NCI-H2029 (cell line): Measurements from ENCODE around the gene SLC26A3.
"Not testable (repeated sequence)": the region's sequence is repeated elsewhere in the genome, so short reads cannot be mapped to it uniquely, and the experiment has no call there.

Source experiments
- DNase-seq: peaks from one replicate; lab custom pipeline; 2025; lab: John Stamatoyannopoulos, UW

Gene SLC26A3

DNA sequence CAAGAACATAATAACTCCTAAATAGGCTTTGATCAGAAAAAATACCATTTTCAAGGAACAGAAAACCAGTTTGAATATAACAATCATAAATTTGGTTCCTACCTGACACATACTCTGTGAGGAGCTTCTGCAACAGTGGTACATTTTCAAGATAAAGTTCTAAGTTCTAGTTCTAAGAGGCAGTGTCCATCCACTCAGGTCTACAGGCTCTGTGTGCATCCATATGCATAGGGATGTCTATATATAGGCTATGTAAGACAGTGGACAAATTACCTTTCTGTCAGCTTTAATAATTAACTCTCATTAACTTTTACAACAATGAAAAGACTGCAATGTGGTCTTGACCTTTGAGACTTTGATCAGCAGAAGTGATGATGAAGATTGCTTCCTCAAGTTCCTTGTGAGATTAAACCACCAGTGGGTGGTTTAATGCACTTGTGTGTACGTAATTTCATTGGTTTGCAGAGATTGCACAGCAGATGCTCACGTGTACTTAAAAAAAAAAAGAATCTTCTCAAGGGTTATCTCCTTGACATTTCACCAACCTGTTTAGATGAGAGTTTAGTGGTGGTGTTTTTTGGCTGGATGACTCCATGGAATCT lies at the start of gene SLC26A3:
Gene SLC26A3, minus strand, starts transcription at position 215 of the 602 bp plus-strand sequence. CDS start 8,714 bp downstream, outside the sequence.
- DNase-seq = no peak

DNA sequence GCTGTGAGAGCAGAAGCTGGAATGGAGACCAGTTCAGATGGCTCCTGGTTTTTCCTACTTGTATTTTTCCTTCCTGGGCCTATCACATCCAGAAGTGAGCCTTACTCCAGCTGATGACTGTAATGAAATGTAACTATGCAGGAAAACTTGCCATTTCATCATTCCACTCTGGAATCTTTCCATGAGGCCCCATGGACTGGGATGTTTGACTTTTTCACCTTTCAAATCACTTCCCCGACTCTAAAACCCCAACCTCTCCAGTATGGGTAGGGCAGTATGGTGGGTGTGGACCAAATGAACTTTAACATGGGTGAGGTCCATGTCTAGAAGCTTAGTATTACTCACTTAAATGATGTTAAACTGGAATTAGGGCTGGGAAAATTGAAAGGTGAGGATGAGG lies 47.6 kb upstream of the SLC26A3 start:
- DNase-seq = no peak

DNA sequence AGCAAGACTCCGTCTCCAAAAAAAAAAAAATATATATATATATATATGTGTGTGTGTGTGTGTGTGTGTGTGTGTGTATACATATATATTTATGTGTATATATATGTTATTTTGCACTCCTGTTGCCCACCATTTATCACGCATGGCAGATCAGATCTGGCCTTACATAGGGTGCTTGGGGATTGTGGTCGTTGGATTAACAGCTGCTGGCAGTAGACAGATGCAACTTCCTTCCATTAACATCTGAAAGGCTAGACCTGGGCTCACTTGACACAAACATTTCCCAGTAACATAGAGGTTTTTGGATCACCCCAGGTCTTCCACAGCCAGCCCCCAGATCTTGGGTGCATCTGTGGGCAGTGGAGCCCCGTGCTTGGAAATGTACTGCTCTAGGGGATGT lies 47.2 kb upstream of the SLC26A3 start:
- DNase-seq = no peak

DNA sequence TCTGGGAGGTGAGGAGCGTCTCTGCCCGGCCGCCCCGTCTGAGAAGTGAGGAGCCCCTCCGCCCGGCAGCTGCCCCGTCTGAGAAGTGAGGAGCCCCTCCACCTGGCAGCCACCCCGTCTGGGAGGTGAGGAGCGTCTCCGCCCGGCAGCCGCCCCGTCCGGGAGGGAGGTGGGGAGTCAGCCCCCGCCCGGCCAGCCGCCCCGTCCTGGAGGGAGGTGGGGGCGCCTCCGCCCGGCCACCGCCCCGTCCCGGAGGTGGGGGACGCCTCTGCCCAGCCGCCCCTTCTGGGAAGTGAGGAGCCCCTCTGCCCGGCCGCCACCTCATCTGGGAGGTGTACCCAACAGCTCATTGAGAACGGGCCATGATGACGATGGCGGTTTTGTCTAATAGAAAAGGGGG lies 45.2 kb upstream of the SLC26A3 start:
- DNase-seq = not testable (repeated sequence)

DNA sequence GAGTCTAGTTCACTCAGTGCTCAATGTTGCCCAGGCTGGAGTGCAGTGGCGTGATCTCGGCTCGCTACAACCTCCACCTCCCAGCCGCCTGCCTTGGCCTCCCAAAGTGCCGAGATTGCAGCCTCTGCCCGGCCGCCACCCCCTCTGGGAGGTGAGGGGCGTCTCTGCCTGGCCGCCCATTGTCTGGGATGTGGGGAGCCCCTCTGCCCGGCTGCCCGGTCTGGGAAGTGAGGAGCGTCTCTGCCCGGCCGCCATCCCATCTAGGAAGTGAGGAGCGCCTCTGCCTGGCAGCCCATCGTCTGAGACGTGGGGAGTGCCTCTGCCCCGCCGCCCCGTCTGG lies 44.8 kb upstream of the SLC26A3 start:
- DNase-seq = not testable (repeated sequence)

DNA sequence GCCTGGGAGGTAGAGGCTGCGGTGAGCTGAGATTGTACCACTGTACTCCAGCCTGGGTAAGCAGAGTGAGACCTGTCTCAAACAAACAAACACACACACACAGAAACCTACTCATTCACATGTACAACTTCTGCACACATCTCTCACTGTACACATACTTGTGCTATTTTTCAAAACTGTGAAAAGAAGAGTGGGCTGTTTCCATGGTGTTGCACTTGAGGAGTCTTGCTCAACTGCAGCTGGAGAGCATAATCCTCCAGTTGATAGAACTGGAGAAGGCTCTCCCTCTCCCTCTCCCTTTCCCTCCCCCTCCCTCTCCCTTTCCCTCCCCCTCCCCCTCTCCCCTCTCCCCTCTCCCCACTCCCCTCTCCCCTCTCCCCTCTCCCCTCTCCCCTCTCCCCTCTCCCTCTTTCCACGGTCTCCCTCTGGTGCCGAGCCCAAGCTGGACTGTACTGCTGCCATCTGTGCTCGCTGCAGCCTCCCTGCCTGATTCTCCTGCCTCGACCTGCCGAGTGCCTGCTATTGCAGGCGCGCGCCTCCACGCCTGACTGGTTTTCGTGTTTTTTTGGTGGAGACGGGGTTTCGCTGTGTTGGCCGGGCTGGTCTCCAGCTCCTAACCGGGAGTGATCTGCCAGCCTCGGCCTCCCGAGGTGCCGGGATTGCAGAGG lies 44.3 kb upstream of the SLC26A3 start:
- no peak for DNase-seq

DNA sequence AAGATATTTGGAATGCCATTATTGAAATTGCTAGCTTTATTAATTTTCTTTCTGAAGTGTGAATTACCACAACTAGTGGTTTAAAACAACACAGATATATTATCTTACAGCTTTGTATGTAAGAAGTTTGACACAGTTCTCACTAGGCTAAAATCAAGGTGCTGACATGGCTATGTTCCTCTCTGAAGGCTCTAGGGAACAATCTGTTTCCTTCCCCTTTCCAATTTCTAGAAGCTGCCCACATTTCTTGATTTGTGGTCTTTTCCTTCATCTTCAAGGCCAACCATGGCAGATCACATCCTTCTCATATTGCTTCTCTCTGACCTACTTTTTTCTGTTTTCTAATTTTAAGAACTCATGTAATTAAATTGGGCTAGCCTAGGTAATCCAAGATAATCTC lies 43.3 kb upstream of the SLC26A3 start:
- DNase-seq = no peak

DNA sequence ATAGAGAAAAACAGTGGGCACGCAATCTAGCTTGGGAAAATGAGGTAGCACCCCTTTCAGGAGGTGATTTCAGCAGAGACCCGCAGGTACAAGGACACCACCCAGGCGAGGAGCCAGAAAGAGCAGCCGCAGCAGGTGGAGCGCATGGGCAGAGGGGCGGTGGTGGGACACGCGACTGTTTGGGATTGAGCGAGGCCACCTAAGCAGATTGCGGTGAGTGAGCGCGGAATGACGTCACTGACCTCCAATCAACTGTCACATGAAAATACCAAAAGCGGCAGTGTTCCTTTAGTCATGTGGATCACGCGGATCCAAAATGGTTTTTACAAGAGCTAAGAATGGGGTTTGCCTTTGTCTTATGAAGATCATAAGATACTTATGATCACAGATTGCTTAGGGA lies 40.2 kb upstream of the SLC26A3 start:
- no peak for DNase-seq

DNA sequence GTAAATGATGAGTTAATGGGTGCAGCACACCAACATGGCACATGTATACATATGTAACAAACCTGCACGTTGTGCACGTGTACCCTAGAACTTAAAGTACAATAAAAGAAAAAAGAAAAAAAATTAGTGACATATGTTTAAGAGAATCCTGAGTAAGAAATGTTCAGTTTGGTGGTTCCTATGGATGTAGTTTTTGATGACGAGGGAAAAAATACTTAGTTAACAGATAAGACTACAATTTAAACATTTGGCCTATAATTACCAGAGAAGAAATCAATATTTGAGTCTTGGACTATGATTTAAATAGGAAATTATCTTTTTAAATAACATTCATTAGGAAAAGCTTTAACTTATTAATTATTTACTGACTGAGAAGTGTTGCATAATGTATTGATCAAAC lies 39.2 kb upstream of the SLC26A3 start:
- no peak for DNase-seq

DNA sequence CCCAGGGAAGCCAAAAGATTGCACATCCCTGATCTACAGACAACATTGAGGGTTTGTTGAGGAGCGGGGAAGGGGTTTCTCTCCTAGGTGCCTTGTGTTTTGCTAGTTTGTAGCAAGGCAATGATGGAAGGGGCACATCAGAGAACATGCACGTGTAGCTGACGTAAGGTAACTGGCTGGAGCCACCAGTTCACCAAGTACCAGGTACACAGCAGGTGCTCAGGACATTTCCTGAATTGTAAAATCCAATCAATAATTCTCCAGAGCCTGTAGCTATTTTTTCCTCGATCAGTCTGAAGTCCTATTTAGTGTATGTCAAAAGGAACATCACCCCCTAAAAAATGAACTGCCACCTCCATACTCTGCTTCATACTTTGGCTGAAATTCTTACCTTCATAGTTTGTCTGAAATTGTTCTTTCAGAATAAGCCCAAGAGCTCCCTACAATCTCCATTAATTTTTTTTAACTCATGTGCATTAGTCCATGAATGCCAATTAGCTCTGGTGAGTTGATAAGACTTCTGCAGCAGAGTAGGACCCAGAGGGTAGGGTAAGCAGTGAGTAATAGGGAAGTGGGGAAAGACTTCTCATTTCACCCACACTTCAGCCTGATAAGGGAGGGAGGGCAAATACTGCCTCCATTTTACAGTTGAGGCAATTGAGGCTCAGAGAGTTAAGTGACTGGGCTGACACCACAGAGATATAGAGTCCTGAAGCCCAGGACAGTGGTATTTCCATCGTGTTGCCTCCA lies 36.0 kb upstream of the SLC26A3 start:
- no peak for DNase-seq

DNA sequence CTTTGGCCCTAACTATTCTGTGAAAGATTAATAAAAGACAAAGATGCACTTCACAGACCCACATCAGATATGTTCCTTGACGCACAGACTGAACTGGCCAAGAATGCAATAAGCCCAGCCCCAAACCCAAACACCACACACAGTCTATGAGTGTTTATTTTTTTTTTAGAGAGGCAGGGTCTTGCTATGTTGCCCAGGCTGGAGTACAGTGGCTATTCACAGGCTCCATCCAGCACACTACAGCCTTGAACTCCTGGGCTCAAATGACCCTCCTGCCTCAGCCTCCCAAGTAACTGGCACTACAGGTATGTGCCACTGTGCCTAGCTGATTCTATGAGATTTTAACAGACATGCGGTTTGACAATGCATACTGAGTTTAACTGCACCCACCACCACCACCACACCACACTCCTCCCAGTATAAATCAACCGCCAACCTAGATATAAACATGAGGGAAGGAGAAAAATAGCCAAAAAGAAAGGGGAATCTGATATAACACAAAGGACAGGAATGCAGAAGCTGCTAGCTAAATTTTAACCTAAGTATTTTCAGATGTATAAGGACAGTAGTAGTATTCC lies 35.1 kb upstream of the SLC26A3 start:
- DNase-seq = no peak

DNA sequence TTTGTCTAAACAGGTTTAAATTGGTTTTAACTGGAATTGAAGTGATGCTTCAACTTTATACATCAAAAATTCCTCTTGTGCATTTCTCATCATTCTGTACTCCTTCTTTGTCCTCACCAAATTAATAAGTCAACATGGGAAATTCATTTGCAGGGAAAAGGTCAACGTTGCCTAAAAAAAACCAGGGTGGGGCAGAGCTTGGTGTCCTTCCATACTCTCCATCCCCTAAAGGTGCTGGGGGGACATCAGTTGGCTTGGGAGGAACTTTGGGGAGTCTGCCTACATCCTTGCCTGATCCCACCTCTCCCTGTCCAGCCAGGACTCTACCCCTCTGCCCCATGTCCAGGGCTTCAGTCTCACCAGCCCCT lies 34.1 kb upstream of the SLC26A3 start:
- no peak for DNase-seq

DNA sequence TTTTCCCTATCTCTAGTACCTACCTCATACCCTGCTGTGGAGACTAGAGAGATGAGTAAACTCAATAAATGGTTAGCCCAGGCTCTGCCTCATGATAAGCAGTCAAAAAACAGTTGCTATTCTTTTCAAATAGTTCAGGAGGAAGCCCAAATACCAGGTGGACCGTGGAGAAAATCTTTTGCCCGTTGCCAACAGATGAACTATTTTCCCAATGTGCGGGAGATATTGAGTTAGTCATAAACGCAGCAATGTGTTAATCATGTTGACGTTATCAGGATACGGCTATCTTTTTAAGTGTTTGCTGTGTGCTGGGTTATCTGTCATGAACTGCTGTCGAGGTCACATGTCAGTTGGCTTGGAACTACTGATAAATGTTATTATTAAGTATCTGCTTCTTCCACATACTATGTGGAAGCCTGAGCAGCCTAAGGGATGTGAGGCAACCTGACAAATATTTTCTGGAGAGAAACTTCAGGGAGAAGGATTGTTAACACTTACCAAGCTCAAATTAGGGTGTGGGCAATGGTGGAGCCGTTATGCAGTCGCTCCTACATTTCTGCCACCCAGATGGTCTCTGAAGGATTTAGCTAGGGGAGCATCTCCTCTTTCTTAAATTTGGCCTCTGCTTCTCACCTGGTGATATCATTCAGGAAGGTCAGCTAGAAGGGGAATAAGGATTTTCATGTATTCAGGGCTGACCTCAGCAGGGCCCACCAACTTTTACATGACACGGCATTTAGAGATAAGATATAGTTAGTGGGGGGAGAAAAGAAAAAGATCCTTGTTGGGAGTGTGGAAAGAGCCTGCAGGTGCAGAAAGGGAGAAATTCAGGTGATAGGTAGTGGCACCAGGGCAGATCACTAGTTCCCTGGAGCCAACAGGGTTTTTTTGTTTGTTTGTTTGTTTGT lies 33.5 kb upstream of the SLC26A3 start:
- no peak for DNase-seq

DNA sequence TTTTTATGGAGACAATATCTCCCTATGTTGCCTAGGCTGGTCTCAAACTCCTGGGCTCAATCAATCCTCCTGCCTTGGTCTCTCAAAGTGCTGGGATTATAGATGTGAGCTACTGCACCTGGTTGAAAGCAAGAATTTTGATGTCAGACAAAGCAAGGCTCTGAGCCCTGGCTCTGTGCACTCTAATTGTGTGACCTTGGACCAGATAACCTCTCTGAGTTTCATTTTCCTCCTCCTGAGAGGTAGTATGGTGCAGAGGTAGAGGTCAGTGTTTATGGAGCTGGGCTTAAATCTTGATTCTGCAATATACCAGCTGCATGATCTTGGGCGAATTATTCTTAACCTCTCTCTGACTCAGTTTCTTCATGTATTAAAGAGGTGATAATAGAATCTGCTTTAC lies 31.4 kb upstream of the SLC26A3 start:
- DNase-seq = no peak

DNA sequence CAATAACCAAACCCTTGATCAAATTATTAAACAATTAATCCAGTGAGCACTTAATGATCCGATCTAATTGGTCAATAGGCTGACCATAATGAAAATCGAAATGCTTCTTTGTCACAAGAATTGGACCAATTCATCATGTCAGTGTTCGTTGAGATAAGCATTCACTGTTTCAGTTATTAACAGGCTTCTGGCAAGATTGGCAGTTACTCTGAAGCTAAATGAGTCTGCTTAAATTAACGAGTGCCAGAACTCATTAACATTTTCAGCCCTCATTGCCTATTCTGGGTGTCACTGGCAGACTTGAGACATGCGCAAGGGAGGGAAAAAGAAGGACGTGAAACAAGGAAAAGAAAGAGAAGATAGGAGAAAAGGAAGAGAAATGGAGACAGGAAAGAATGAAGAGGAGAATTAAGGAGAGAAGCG lies 30.7 kb upstream of the SLC26A3 start:
- DNase-seq = no peak

DNA sequence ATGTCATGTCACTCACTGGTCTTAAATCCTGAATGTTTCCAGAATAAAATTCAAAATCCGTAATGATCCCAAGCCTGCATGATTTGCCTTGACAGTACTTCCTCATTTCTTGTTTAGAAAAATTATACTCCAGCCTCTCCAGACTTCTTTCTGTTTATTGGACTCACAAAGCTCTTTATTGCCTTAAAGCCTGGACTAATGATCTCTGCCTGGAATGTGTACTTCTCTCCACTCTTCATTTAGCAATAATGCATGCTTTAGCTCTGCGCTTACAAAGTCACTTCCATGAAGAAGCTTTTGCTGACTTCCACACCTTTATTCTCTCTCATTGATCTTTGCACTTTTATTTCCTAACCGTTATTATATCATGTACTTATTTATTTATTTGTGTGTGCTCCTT lies 27.4 kb upstream of the SLC26A3 start:
- no peak for DNase-seq

DNA sequence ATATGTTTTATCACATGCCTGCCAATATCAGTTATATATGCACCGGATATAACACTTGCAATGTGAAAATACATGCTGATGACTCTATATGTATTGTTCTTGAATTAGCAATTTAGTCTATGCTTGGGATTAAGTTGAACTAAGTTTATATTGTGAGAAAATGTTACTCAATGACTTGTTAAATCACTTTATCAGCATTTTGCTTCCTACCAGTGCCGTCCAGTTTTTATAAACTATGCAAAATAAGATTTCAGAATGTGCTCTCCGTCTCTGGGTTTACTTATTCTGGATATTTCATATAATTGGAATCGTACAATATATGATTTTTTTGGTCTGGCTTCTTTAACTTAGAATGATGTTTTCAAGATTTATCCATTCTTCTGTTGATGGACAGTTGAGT lies 25.5 kb upstream of the SLC26A3 start:
- no peak for DNase-seq

DNA sequence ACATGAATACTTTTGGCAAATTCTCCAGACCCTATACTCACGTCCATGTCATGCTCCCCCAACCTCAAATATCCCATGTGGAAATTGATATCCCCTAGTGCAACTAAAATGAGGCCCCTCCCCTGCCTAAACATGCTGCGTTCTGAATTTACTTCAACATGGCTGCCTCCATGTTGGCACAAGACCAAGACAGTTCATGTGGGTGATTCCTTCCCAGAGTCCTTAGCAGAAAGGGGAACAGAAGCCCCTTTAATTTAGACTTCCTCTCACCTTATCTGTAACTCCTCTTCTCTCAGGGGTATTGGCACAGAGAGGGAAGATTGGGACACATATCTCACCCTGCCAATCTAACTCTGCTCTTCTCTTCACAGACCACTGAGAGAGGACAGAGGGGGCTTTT lies 24.5 kb upstream of the SLC26A3 start:
- DNase-seq = no peak

DNA sequence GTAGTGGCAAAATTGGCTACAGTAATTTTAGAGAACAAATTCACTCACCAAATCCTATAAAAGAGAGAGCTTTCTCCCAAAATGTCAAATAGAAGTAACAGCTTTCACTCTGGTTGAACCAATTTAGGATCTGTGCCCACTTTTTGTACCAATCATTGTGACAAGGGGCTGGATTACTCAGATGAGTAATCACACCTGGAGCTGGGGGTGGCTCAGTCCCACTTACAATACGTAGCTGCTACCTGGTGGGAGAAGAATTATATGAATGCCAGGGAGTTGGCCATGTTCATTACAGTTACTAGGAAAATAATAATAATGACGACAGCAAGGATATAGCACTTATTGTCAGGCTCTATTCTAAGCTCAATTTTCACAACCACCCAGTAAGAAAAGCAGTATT lies 23.4 kb upstream of the SLC26A3 start:
- no peak for DNase-seq

DNA sequence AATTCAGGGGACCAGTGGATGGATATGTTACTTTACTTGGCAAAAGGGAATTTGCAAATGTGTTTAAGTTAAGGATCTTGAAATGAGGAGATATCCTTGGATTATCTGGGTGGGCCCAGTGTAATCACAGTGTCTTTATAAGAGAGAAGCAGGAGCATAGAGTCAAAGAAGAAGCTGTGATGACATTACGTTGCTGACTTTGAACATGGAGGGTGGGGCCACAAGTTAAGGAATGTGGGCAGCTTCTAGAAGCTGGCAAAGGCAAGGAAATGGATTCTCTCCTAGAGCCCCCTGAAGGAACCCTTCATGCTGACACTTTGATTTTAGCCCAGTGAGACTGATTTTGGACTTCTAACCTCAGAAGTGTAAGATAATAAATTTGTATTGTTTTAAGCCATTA lies 21.8 kb upstream of the SLC26A3 start:
- DNase-seq = no peak

DNA sequence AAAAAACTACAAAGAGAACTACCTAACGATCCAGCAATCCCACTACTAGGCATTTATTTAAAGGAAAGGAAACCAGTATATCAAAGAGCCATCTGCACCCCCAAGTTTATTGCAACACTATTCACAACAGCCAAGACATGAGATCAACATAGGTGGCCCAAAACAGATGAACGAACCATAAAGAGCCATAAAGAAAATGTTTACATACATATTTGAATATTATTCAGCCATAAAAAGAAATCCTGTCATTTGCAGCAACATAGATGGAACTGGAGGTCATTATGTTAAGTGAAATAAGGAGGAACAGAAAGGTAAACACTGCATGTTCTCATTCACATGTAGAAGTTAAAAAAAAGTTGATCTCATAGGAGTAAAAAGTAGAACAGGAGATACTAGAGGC lies 15.6 kb upstream of the SLC26A3 start:
- no peak for DNase-seq

DNA sequence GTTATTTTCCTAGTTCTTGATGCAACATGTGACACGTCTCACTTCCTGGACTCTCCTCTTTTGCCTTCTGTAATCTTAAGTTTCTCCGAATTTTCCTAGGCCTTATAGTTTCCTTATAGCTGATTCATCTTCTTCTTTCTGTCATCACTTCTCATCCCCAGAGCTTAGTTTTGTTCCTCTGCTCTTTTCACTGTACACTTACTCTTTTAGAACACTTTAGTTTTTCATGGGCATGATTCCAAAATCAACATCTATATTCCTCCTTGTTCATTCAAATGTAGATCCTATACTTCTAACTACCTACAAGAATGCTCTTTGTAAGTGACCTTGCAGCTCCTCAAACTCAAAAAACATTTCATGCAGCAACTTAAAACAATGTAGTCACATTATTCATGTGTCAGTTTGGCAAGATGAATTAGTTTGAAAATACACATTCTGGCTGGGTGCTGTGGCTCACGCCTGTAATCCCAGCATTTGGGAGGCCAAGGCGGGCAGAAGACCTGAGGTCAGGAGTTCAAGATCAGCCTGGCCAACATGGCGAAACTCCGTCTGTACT lies 13.1 kb upstream of the SLC26A3 start:
- DNase-seq = no peak
